ENCODE results near the gene CEP131.

CEP131 gene

DNA sequence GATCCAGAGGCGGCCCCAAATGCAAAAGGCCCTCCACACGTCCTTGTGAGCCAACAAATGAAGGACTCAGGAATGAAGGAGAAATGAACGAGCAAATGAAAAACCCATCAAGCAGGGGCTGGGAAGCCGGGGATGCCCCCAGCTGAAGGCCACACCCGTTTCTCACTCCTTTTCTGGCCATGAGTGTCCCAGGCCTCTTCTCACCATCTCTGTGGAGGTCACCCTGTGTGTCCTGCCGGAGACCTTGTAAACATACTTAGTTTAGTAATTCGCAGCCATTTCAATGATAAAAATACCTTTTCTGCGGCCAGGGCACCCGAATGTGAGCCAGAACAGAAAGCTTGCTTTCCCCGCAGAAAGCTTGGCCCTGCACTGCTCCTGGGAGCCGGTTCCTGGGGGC lies 35.6 kb downstream of the CEP131 start:
- DNase-seq (ENCODE audit: low read depth in 3 of 3): no peak

DNA sequence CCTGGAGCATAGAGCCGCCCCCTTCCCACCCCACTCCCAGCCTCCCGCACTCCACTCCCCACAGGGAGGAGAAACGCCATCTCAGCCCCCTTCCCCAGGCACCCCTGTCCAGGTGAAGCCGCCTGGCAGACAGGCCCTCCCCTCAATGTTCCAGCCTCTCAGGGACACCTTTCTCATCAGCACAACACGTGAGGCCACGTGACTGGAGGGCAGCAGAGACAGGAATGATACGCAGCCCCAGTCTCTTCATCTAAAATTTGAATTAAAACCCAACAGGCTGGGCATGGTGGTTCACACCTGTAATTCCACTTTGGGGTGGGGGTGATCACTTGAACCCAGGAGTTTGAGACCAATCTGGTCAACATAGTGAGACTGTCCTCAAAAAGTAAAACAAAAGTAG lies 36.6 kb downstream of the CEP131 start:
- no peak for DNase-seq (ENCODE audit: low read depth in 3 of 3)

DNA sequence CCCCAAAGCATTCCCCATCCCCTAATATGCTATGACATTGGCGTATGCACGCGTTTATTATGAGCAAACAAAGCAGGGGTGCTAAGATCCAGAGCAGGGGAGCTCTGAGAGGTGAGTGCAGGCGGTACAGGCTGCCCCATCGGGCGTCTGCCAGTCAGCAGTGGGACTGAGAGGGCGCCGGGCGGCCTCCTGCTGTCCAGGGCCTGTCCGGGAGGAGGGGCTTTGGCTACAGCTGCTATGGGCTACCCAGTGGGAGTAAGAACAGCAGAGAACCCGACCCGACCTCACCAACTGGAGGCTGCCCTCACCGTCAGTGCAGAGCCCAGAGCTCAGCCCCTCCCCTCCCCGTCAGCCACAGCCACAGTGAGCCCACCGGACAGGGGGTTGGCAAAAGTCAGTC lies 38.2 kb downstream of the CEP131 start:
- DNase-seq (ENCODE audit: low read depth in 3 of 3): no peak

DNA sequence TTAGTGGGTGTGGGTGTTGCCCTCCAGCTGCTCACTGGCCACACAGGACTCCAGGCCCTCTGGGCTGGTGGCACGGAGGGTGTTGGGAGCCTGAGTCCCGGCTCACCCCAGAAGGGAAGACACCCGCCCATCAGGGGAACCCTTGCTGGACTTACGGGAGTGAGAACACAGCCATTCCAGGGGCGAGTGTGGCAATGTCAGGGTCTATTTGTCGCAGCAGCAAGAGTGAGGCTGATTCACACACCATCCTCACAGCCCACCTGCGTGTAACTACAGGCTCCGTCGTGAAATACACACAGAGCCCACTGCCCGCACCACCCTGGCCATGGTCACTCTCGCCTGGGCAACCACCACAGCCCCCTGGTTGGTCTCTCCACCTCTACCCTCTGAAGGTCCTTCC lies 39.0 kb downstream of the CEP131 start:
- no peak for DNase-seq (ENCODE audit: low read depth in 3 of 3)

DNA sequence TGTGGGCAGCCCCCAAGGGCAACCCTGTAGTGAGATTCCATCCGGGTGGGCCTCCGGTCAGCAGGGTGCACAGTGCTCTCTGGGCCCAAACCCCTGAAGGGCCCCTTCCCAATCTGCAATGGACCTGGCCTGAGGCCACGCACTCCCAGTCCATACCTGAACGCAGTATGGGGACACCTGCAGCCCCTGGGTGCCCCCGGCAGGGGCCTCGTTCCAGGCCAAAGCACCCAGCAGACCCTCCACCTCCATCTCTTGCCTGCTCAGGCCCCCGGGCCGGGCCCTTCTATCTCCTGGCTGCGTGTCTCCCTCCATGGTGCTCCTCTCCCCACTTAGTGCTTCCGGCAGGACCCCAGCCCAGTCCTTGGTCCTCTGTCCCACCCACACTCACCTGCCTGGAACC lies 39.4 kb downstream of the CEP131 start:
- no peak for DNase-seq (ENCODE audit: low read depth in 3 of 3)

DNA sequence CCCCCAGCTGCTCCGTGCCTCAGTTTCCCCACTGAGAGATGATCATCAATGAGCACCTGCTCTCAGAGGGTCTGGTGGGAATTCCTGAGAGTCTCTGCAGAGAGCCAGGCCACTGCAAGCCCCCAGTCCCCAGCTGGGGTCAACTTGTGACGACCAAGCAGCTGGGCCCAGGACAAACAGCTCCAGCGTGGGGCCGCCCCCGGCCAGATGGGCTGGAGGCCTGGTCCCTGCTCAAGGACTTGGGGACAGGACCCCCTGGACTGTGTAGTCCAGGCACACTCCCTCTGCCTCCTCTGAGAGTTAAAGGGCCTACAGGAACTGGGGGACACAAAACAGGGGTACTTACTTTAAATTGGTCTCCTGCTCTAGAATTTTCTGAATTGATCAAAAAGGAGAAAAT lies 40.2 kb downstream of the CEP131 start:
- DNase-seq (ENCODE audit: low read depth in 3 of 3): no peak

DNA sequence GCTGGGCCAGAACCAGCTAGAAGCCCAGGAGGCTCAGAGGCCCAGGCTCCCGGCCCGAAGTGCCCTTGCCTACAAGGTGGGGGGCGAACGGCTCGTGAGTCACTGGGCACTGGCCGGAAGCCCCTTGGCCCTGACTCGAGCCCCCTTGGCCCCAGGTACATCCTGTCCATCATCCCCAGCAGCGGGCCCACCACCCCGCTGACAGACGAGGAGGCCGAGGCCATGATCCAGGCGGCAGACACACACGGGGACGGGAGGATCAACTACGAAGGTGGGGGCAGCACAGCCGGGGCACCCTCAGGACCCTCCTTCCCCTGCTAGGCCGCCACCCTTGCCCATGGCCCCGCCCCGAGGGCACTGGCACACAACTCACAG lies 41.0 kb downstream of the CEP131 start:
- no peak for DNase-seq (ENCODE audit: low read depth in 3 of 3)

DNA sequence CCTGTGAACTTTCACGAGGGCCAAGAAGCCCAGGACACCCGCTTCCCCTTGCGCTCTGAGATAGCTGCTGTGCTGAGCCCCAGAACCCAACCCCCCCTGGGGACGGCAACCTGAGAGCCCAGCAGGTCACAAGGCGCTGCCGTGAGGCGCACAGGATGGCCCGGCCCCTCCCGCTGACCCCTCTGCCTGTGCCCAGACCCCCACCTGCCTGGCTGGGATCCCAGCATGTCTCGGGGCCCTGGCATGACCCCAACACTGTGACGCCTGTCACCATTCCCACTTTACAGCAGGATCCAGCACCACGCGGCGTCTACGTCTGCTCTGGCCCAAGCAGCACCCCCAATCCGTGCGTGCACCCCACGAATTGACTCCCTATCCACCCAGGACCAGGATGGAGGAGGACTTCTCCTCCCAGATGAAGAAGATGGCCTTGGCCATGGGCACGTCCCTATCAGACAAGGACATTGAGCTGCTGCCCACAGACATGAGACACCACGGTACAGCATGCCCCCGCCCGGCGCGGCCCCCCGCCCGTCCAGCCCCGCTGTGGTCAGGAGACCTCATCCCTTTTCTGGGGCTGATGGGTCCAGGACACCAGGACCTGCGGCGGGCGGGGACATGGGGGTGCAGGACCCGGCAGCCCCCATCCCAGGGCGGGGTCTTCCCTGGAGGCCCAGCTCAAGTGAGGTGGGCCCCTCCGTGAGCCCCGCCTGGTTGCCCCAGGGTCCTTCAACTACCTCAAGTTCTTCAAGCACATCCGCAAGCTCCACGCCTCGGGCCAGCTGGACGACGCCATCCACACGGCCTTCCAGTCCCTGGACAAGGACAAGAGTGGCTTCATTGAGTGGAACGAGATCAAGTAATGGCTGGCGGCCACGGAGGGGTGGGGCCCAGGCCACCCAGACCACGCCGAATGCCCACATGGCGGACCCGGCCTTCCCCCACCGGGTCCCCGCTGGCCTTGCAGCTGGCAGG lies 41.6 kb downstream of the CEP131 start:
- DNase-seq (ENCODE audit: low read depth in 3 of 3): no peak

DNA sequence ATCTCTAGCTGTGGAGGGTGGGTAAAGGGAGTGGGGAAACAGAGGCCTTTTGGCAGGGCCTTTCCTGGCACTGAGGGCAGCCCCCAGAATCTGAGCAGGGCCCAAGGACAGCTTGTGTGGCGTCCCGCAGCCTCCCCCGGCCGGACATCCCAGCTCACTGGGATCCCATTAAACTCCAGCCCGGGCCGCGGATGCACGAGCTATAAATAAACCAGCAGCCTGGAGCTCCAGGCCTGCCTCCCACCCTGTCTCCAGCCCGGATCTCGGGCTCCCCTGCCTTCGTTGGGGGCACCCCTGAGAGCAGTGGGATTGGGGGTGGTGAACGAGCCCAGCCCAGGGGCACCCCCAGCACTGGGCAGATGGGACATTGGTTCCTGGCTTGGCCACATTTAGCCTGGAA lies 42.9 kb downstream of the CEP131 start:
- no peak for DNase-seq (ENCODE audit: low read depth in 3 of 3)

DNA sequence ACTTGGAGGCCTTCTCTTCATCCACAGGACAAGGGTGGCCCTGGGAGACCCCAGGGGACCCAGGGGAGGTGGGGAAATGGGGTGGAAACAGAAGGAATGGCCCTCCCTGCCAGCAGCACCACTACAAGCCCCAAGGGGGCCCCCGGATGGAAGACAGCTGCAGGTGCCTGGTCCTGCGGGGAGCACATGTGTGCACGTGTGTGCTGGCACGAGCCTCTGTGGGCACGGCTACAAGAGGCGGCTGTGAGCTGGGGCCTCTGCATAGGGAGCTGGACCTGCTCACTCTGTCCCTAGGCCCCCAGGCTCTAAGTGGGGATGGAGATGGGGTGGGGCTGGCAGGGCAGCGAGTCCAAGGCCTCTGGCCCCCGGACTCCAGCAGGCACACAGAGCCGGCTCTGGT lies 43.5 kb downstream of the CEP131 start:
- DNase-seq (ENCODE audit: low read depth in 3 of 3): no peak

DNA sequence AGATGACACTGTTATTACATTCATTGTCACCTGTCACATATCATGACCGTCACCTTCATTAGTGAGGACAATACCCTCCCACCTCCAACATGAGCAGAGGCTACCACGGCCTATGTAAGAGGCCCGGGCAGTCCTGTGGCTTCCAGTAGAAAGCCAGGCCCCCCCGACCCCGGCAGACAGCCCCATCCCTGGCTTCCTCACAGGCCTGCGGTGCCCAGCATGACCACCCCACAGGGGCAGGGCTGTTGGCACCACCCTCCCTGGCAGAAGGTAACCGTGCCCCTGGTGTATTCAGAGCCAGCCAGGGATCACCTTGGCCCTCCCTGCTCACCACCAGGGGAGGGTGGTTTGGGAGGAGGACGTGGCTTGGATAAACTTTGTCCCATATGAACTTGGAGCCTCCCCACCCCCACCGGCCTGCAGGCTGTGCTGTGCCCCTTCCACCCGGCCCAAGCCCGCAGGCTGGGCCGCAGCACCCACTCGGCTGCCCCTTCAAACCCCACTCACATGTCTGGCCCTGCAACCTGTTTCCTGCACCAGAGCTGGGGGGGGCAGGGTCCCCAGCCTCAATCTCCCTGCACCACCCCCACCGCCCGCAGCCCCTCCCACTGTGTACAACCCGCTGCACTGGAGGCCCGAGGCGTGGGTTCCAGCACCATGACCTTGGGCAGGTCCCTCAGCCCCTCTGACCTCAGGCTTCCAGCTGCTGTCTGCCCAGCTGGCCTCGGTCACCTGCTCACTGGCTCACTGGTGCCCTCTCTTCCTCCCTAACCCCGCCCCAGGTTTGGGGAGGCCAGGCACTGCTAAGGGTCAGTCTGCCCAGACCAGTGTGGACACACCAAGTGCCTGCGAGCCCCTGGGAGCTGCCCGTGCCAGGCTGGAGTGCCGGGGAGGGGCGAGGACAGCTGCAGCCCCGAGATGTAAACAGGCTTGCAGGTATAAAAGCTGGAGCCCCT lies 44.4 kb downstream of the CEP131 start:
- no peak for DNase-seq (ENCODE audit: low read depth in 3 of 3)

DNA sequence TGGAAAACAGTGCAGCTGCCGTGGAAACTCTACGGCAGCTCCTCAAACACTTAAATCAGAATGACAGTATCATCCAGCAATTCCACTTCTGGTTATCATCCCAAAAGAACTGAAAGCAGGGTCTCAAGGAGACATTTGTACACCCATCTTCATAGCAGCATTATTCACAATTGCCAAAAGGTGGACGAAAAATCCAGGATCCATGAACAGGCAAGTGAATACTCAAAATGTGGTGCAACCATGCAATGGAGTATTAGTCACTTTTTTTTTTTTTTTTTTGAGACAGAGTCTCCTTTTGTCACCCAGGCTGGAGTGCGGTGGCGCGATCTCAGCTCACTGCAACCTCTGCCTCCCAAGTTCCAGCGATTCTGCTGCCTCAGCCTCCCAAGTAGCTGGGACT lies 46.1 kb downstream of the CEP131 start:
- no peak for DNase-seq (ENCODE audit: low read depth in 3 of 3)

DNA sequence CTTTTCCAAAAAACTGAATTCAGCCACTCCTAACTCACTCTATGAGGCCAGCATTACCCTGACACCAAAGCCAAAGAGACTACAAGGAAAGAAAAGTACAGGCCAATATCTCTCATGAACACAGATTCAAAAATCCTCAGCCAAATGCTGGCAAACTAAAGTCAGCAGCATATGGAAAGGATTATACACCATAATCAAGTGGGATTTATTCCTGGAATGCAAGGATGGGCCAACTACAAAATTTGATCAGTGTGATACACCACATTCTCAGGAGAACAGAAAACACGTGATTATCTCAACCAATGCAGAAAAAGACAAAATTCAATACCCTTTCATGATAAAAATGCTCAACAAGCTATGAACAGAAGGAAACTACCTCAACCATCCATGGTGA lies 49.0 kb downstream of the CEP131 start:
- DNase-seq (ENCODE audit: low read depth in 3 of 3): no peak

DNA sequence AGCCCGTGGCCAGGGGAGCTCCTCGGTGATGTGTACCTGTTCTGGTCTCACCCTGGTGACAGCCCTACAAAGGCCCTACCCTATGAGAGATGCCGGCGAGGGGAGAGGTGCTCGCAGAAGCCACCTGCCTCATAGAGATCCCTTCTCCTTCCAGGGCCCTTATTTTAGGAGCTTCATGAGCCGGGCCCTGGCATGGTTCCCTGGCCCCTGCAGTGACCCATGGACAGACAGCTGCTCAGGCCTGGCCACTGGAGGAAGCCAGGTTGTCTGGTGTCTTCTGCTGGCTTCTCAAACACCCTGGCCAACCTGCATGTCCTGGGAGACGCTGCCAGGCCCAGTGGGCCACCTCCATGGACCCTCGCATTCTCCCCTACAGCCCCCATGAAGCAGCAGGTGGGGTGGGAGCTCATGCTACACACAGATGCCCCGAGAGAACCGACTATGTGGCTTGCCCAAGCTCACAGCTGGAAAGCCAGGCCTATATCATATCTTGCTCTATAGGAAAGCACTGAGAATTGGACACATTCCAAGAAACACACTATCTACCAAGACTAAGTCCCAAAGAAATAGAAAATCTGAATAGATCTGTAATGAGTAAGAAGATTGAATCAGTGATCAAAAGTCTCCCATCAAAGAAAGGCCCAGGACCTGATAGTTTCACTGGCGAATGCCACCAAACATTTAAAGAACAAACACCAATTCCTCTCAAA lies 49.6 kb downstream of the CEP131 start:
- DNase-seq (ENCODE audit: low read depth in 3 of 3): no peak

DNA sequence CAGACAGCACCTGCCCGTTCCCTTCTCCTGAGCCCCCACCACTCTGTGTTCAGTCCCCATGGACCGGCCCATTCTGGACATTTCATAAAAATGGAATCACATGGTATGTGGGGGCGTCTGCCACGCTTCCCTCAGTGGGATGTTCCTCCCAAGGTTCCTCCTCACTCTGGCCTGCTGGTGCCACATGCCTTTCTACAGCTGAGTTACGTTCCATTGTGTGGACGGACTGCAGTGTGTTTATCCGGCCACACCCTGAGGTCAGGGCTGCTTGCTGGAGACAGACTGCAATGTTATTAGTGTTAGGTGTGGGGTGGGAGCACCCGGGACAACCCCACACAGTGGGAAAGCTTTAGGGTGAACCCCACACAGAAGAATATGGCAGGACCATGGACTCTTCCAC lies 50.8 kb downstream of the CEP131 start:
- DNase-seq (ENCODE audit: low read depth in 3 of 3): no peak

DNA sequence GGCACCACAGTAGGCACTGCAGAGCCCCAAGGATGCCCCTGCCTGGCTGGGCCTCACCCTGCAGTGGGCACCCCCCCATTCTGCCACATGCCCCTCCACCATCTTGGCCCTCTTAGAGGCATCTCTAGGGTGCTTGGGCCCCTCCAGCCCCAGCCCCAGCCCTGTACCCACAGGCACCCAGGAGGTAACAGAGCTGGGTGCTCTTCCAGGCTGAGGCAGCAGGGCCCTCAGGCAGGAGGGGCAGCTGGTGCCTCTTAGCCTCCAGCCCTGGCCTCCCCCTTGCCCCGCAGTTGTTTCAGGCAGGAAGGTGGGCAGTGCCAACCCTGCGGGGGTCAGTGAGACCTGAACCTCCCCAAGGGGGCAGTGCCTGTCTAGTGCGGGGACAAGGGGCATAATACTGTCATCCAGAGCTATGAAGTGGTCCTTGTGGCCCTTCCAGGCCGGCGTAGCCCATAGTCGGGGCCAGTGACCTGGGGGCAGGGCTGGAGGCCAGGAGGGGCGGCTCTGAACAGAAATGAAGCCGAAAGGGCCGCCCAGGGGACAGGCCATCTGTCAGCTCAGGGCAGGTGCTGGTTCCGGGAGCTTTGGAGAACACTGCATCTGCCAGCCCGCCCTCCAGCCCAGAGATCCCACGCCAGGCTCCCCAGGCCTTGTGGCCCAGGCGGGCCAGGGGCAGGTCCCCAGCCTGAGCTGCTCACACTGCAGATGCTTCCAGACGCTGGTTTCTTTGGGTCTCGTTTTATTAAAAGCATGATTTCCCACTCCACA lies 51.9 kb downstream of the CEP131 start:
- no peak for DNase-seq (ENCODE audit: low read depth in 3 of 3)

DNA sequence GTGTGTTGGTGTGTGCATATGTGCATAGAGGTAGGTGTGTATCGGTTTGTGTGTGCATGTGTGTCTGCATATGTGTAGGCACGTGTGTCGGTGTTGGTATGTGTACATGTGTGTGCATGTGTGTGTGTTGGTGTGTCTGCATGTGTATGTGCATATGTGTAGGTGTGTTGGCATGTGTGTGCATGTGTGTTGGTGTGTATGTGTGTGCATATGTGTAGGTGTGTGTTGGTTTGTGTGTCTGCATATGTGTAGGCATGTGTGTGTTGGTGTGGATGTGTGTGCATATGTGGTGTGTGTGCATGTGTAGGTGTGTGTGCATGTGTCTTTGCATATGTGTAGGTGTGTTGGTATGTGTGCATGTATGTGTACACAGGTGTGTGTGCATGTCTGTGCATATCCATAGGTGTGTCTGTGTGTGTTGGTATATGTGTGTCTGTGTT lies 52.9 kb downstream of the CEP131 start:
- DNase-seq (ENCODE audit: low read depth in 3 of 3): no peak

DNA sequence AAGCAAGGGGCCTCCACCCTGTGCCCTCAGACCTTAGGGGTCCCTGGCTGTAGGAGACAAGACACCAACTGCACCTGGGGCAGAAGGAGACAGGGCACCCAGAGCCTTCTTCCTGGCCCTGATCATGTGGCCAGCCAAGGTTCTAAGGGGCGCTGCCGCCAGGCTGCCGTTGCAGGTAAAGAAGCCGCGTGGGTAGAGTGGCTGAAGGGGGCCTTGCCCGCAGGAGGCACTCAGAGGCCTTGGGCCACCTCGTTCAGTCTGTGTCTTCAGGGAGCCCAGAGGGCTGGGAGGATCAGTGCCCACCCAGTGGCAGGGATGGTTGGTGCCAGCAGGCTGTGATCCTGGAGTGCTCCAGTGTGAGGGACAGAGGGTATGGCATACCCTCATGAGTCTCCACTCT lies 55.1 kb downstream of the CEP131 start:
- no peak for DNase-seq (ENCODE audit: low read depth in 3 of 3)

DNA sequence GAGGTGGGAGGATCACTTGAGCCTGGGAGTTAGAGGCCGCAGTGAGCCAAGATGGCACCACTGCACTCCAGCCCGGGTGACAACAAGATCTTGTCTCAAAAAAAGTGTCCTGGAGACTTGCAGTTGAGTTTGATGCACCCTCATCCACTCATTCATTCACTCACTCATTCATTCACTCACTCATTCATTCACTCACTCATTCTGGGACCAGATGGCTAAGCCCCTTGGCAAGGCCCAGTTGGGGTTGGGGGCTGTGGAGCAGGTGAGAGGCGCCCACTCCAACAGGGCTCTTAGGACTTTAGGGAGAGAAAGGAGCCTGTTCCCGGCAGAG lies 55.6 kb downstream of the CEP131 start:
- DNase-seq (ENCODE audit: low read depth in 3 of 3): no peak

DNA sequence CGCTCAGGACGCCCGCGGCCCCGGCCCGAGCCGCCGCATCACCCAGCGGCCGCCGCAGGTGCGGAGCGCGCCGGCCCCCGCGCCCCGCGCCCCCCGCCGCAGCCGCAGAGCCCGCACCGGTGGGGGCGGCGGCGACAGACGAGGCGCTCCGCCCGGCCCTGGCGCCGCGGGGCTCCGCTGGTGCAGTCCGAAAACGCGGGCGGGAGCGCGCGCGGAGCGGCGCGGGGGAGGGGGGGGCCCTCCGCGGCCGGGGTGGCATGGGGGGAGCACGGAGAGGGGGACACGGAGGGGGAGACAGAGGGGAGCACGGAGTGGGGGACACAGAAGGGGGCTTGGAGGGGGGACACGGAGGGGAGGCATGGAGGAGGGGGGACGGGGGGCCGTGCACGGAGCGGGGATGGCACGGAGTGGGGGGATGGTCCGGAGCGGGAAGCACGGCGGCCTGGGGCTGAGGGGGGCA lies 56.7 kb downstream of the CEP131 start, which contains the start of gene AATK:
TSS of gene AATK (minus strand) at position 189 of the 460 bp plus-strand sequence. CDS start 229 bp downstream, outside the sequence.
- no peak for DNase-seq (ENCODE audit: low read depth in 3 of 3)
